Body of pancreas (tissue), 4 donors: ENCODE measurements around the gene ZNF831. TPM values are rescaled to one million over a fixed set of nuclear protein-coding genes. Genes with fewer than 3 reads are reported as not detected.

Experiments
- ATAC-seq: fragments of 150-250 bp; one replicate; pipeline ENCODE4 v1.9.1; 2016
- DNase-seq, 4 donors: peaks; one replicate each; pipeline ENCODE4 v3.0.0-alpha.2; 2019
- H3K27ac ChIP-seq, 4 donors: fragments of 200-600 bp; sonication (generic); 1 replicate in 3 of 4; 2 replicates in 1 of 4; pipeline versions ENCODE4 v1.5.1 to v1.6.1; 2016 to 2019; ENCODE audit warnings: mild to moderate bottlenecking in 1 of 4, mixed read lengths in 1 of 4, moderate library complexity in 1 of 4
- H3K27me3 ChIP-seq, 2 donors: fragments of 200-600 bp; sonication (generic); one replicate each; pipeline ENCODE4 v1.6.0; 2016; ENCODE audit warnings: mild to moderate bottlenecking in 1 of 2
- H3K36me3 ChIP-seq, 2 donors: fragments of 200-600 bp; sonication (generic); replicated peaks in 1 of 2; 2 replicates each; pipeline ENCODE4 v1.5.1; 2016; ENCODE audit warnings: low read depth in 2 of 2; ENCODE audit not compliant: insufficient read depth in 1 of 2
- H3K4me1 ChIP-seq: fragments of 200-600 bp; sonication (generic); one replicate; pipeline ENCODE4 v1.6.0; 2016
- H3K4me3 ChIP-seq, 2 donors: fragments of 200-600 bp; sonication (generic); 1 replicate in 1 of 2; 2 replicates in 1 of 2; pipeline ENCODE4 v1.5.1; 2016 to 2019
- H3K9me3 ChIP-seq, 3 donors: fragments of 200-600 bp; sonication (generic); 1 replicate in 2 of 3; 2 replicates in 1 of 3; pipeline ENCODE4 v1.5.1; 2016
- POLR2A ChIP-seq, 3 donors: fragments of 450-650 bp; IDR thresholded peaks; one replicate each; pipeline ENCODE4 v1.6.1; 2016; ENCODE audit warnings: antibody characterized with exemption in 3 of 3, mild to moderate bottlenecking in 2 of 3
- WGBS, 2 donors: methylation state at CpG; one replicate each; pipeline ENCODE4 v1.1.5; 2017; 5-methylcytosine and 5-hydroxymethylcytosine counted together
- intact Hi-C: fragments of 100-400 bp; cut with DNase I; formaldehyde crosslinking; loops from one replicate; pipeline ENCODE4 v1.15.1; 2023
- total RNA-seq, 2 donors: library from RNA; depleted of rRNA; stranded (reverse); fragments of >200 nt; gene quantifications; one replicate each; pipeline ENCODE4 v1.1.0, GENCODE V29; 2016
- TF ChIP-seq, protein P1 (sequence below), 7 experiments: fragments of 450-650 bp in 4 of 7; fragments of 200-600 bp in 3 of 7; sonication (generic) in 3 of 7; IDR thresholded peaks; one replicate each; pipeline ENCODE4 v1.5.1; 2016 to 2019; ENCODE audit warnings: antibody characterized with exemption in 7 of 7

ZNF831 gene
- total RNA-seq, 2 donors from 2014 or later = 0.66 to 1.6 TPM

DNA sequence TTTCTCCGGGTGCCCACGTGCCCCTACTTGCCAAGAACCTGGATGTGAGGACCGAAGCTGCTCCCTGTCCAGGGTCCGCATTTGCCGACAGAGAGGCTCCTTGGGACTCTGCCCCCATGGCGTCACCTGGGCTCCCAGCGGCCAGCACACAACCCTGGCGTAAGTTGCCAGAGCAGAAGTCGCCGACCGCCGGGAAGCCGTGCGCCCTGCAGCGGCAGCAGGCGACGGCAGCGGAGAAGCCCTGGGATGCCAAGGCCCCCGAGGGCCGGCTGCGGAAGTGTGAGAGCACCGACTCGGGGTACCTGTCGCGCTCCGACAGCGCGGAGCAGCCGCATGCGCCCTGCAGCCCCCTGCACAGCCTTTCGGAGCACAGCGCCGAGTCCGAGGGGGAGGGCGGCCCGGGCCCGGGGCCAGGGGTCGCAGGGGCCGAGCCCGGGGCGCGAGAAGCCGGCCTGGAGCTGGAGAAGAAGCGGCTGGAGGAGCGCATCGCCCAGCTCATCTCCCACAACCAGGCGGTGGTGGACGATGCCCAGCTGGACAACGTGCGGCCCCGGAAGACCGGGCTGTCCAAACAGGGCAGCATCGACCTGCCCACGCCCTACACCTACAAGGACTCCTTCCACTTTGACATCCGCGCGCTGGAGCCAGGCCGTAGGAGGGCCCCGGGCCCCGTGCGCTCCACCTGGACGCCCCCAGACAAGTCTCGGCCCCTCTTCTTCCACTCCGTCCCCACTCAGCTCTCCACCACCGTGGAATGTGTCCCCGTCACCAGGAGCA lies 28.3 kb downstream of the ZNF831 start:
- H3K36me3 ChIP-seq = no peaks in the 10 kb centered on the region
- no peak overlapping the region for H3K4me3 ChIP-seq
- no peak overlapping the region for H3K27ac ChIP-seq
- no peaks in the 10 kb centered on the region for H3K4me1 ChIP-seq
- TF ChIP-seq, protein P1, sequence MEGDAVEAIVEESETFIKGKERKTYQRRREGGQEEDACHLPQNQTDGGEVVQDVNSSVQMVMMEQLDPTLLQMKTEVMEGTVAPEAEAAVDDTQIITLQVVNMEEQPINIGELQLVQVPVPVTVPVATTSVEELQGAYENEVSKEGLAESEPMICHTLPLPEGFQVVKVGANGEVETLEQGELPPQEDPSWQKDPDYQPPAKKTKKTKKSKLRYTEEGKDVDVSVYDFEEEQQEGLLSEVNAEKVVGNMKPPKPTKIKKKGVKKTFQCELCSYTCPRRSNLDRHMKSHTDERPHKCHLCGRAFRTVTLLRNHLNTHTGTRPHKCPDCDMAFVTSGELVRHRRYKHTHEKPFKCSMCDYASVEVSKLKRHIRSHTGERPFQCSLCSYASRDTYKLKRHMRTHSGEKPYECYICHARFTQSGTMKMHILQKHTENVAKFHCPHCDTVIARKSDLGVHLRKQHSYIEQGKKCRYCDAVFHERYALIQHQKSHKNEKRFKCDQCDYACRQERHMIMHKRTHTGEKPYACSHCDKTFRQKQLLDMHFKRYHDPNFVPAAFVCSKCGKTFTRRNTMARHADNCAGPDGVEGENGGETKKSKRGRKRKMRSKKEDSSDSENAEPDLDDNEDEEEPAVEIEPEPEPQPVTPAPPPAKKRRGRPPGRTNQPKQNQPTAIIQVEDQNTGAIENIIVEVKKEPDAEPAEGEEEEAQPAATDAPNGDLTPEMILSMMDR (IDR thresholded peaks at IDR 0.05) = no peak
- no peak for TF ChIP-seq POLR2A (IDR thresholded peaks at IDR 0.05)
- intact Hi-C loops = no loop called here
- ATAC-seq = no peak
- 52 to 58% methylated on average over 37 to 51 of the region's 66 CpGs for WGBS, 2 donors
- DNase-seq = no peak
- no peaks in the 10 kb centered on the region for H3K27me3 ChIP-seq
- H3K9me3 ChIP-seq = no peaks in the 10 kb centered on the region

DNA sequence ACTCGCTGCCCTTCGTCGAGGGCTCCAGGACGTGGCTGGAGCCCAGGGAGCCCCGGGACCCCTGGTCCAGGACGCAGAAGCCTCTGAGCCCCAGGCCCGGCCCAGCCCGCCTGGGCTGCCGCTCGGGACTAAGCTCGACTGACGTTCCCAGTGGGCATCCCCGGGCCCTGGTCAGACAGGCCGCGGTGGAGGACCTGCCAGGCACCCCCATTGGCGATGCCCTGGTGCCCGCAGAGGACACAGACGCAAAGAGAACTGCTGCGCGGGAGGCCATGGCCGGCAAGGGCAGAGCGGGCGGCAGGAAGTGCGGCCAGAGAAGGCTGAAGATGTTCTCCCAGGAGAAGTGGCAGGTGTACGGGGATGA lies 28.9 kb downstream of the ZNF831 start:
- TF ChIP-seq, protein P1 (IDR thresholded peaks at IDR 0.05) = no peak
- TF ChIP-seq POLR2A (IDR thresholded peaks at IDR 0.05) = no peak
- DNase-seq = no peak
- Histone ChIP-seq H3K4me3 (no peak overlapping the region), H3K27me3 (no peaks in the 10 kb centered on the region), H3K4me1 (no peaks in the 10 kb centered on the region), H3K9me3 (no peaks in the 10 kb centered on the region), H3K27ac (no peak overlapping the region), H3K36me3 (no peaks in the 10 kb centered on the region)
- intact Hi-C loops = no loop called here
- ATAC-seq = no peak
- WGBS, 2 donors = 82 to 90% methylated on average over 14 to 22 of the region's 25 CpGs

DNA sequence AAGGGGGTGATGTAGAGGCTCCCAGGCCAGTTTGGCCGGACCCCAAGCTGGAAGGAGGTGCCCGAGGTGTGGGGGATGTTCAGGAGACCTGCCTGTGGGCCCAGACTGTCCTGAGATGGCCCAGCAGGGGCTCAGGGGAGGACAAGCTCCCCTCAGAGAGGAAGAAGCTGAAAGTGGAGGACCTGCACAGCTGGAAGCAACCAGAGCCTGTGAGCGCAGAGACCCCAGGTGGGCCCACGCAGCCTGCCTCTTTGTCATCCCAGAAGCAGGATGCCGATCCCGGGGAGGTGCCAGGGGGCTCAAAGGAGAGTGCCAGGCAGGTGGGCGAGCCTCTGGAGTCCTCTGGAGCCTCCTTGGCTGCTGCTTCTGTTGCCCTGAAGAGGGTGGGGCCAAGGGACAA lies 29.7 kb downstream of the ZNF831 start:
- no peaks in the 10 kb centered on the region for H3K27me3 ChIP-seq
- 8 to 52% methylated on average over 2 to 7 of the region's 7 CpGs for WGBS, 2 donors
- no peak for ATAC-seq
- TF ChIP-seq POLR2A (IDR thresholded peaks at IDR 0.05) = no peak
- TF ChIP-seq, protein P1 (IDR thresholded peaks at IDR 0.05) = no peak
- no peaks in the 10 kb centered on the region for H3K4me1 ChIP-seq
- H3K36me3 ChIP-seq = no peaks in the 10 kb centered on the region
- no peak overlapping the region for H3K4me3 ChIP-seq
- no peak overlapping the region for H3K27ac ChIP-seq
- H3K9me3 ChIP-seq = no peaks in the 10 kb centered on the region
- no peak for DNase-seq
- intact Hi-C loops = no loop called here

DNA sequence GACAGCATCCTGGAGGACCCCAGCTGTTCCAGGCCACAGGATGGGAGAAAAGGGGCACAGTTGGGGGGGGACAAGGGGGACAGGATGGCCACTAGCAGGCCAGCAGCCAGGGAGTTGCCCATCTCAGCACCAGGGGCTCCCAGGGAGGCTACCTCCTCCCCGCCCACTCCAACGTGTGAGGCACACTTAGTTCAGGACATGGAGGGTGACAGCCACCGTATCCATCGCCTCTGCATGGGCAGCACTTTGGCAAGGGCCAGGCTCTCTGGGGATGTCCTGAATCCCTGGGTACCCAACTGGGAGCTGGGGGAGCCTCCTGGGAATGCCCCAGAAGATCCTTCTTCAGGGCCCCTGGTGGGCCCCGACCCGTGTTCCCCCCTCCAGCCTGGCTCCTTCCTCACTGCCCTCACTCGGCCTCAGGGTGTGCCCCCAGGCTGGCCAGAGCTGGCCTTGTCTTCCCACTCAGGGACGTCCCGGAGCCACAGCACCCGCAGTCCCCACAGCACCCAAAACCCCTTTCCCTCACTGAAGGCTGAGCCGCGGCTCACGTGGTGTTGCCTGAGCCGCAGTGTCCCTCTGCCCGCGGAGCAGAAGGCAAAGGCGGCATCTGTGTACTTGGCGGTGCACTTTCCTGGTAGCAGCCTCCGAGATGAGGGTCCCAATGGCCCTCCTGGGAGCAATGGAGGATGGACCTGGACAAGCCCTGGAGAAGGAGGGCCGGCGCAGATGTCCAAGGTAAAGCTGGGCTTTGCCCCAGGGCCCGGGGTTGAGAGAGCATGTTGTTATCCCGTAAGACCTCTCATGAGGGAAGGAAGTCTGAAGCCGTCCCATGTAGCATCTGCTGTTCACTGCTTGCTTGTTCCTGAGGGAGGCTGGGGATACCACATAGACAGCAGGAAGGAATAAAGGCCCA lies 30.7 kb downstream of the ZNF831 start:
- Histone ChIP-seq H3K36me3 (no peaks in the 10 kb centered on the region), H3K27me3 (no peaks in the 10 kb centered on the region), H3K4me1 (no peaks in the 10 kb centered on the region), H3K27ac (no peak overlapping the region), H3K9me3 (no peaks in the 10 kb centered on the region), H3K4me3 (no peak overlapping the region)
- WGBS, 2 donors = 78 to 89% methylated on average over 21 to 24 of the region's 24 CpGs
- TF ChIP-seq, protein P1 (IDR thresholded peaks at IDR 0.05) = no peak
- no peak for TF ChIP-seq POLR2A (IDR thresholded peaks at IDR 0.05)
- ATAC-seq (no peak), DNase-seq (no peak)
- intact Hi-C loops = no loop called here
